T follicular helper cell (primary cell): Measurements from ENCODE around the gene C1QTNF5.

ENCODE experiments used
- DNase-seq: peaks from one replicate; pipeline ENCODE4 v3.0.0-alpha.2; 2020; ENCODE audit warnings: low read depth

The C1QTNF5 gene

GRCh38 chr11:119317592-119318239, 23.0 kb downstream of the C1QTNF5 start:
- DNase-seq: no peak

DNA sequence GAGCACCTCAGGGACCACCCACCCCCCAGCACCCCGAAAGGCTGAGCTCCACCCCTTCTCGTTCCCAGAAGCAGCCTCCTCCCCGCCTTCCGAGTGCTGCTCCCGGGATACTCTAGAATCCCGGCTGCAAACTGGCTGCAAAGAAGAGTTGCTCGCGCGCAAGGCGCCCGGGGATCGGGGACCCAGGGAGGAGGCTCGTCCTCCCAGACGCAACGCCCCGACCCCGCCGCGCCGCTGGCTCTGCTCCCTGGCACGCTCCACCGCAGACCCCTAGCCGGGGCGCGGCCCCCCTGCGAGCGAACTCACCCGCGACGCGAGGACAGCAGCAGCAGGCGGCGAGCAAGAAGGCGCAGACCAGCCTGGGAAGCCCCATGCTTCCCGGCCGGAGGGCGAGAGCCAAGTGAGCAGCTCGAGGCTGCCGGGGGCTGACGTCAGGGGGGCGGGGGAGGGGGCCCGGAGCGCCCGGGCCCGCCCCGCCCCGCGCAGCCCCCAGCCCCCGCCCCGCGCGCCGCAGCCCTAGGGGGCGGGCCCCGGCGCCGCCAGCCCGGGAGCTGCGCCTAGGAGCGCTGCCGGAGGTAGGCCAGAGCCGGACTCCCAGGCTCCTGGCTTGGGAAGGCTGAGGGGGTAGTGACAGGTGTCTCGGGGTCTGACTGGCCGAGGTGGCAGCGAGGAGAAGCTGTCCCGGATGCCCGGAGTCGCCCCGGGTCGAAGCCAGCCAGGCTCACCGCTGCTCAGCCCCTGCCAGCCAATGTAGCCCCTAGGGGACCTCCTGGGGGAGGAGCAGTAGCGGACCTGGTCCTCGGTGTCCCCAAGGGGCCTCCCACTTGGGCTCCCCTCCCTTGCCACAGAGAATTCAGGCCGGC, 23.7 kb downstream of the C1QTNF5 start, which contains the start of gene MCAM:
TSS of gene MCAM (minus strand) at position 402 of the 863 bp plus-strand sequence. CDS start at position 373, 29 bp downstream.
- no peak for DNase-seq

DNA sequence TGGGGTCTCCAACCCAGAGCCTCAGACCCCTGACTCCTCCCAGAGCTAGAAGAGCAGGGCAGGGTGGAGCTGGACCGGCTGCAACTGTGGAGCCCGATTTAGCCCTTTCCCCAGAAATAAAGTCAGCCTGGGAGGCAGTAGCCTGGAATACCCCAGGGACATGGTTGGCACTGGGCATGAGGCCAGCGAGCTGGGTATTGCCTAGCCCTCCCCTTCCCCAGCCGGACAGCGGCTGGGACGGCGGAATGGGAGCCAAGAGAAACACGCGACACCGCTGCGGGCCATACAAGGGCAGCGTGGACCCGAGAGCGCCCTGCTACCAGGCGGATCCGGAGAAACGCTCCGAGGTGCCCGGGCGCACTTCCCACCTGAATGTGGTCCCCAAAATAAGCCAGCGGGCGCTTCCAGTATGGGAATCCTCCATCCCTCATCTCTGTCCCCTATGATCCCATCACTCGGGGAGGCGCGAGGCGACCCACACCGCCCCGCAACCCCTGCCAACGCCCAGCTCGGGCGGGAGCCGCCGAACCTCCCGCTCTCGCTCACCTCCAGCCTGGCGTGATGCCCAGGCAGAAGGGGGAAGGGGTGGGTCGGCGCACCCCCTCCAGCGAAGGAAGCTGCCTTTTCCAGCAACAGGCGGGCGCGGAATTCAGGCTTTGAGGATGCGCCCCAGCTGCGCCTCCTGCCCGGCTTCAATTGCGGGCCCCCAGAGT, 24.5 kb downstream of the C1QTNF5 start:
- no peak for DNase-seq

DNA sequence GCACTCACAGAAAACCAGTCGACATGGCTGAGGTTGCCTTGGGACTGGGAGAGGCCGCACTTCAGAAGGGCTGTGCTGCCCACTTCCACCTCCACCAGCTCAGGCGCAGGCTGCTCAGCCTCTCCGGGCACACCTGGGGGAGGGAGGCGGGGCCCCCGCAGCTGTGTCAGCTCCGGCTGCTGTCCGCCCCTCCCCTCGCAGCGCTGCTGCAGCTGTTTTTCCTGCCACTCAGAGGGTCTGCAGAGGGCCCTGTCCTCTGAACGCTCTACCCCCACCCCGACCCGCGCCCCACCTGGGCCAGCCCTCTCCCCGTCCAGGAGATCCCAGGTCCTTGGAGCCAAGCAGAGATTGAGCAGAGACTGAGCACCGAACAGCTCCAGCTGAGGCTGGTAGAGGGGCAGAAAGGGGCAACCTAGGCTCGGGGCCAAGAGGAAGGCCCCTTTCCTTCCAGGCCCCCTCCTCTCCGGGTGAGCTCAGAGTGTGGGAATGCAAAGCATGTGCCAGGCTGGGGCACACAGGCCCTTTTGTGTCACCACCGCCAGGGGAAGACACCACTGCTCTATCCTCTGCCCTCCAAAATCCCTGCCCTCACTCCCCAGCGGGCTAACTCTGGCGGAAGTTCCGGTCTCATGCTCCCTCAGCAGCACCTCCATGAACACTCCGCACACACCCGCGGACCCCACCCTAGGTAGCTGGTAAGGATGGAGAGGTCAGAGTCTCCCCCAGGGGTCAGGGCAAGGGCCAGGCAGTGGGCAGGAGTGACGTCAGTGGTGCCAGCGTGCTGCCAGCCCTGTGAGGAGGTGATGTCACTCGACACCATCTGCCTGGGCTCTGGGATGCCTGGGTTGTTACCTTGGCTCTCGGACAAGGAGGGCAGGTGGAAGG, 25.3 kb downstream of the C1QTNF5 start:
- no peak for DNase-seq

DNA sequence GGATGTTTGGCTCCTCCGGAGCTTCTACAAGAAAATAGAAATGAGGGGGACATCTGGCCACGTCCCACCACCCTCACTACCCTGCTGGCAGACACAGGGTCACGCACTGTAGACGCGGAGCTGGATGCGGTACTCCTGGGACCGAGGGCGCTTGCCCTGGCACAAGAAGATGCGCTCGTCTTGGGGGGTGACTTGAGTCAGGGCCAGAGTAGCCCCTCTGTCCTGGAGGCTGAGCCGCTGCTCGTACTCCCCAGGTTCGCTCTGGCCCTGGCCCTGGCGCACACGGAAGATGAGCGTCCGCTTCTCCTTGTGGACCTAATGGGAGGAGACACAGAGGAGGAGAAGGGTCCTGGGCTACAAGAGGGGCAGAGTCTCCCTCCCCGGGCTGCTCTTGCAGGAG, 26.0 kb downstream of the C1QTNF5 start:
- no peak for DNase-seq

DNA sequence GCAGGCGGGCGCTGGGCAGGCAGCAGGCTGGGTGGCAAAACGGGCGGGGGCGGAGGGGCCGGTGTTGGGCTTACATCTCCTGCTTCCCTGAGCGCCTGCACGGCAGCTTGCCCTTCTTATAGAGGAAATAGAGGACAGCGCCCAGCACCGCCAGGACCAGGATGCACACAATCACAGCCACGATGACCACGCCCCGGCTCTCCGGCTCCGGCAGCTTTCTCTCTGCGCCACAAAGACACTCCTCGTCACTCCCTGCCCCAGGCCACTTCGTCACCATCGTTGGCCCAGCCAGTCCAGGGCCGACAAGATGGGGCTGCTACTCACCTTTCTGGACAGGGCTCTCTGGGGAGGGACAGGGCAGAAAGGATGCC, 30.0 kb downstream of the C1QTNF5 start:
- DNase-seq: no peak

DNA sequence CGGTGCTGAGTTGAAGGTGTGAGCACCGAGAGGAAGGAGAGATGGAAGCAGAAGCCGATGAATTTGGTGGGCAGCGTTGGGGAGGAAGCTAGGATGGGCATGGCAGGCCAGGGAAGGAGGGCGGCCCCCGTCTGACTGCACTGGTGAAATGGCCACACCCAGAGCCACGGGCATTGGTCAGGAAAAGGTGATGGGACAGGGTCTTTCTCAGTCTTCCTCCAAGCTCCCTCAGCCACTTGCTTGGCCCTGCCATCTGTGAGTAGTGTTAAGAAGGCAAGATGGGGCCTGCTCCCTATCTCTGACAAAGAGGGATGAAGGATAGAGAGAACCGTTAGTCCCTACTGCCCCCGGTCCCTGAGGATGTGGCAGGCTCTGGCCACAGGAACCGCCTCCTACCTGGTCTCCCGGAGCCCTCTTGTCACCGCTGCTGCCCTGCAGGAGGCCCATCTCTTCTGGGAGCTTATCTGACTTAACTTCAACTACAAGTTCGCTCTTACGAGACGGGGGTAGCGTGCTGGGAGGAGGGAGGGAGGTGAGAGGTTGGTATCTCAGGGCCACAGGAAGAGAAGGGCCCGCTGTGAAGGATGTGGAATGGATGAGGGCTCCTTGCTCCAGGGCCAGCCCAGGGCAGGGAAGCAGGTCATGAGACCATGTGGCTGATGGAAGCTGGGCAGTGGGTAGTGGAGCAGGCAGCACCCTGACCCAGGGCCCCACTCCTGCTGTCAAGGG, 30.6 kb downstream of the C1QTNF5 start:
- DNase-seq: no peak

DNA sequence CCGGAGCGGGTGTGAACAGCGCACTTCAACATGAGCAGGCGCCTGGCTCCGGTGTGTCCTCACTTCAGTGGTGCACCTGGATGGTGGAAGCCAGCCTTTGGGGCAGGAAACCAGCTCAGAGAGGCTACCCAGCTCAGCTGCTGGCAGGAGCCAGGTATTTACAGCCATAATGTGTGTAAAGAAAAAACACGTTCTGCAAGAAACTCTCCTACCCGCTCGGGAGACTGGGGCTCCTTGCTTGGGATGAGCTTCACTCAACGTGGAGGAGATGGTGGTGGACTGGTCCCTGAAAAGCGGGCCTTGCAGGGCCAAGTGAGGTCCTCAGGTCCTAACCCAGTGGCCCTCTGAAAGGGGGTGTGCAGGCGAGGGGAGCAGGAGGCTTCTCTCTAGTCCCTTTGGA, 31.3 kb downstream of the C1QTNF5 start:
- no peak for DNase-seq

DNA sequence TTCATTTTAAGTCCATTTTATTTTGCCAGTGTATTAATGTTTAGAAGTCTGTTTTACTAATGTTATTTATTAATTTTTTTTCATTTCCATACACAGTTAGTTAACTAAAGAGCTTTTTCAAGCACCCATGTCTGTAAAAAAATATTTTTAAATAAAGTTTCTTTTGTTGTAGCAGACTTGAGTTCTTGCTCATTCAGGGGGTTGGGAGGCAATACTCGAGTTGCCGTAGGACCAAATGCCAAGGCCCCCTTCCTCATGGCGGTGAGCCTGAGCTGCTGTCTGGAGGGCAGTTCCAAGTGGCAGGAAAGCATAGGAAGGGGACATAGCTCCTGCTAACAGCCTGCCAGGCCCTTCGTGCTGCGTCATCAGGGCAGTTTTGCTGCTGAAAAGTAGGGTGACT, 32.7 kb downstream of the C1QTNF5 start:
- DNase-seq: no peak

- DNase-seq: no peak
Measured at GRCh38 chr11:119307219-119307618, 33.5 kb downstream of the C1QTNF5 start.

DNA sequence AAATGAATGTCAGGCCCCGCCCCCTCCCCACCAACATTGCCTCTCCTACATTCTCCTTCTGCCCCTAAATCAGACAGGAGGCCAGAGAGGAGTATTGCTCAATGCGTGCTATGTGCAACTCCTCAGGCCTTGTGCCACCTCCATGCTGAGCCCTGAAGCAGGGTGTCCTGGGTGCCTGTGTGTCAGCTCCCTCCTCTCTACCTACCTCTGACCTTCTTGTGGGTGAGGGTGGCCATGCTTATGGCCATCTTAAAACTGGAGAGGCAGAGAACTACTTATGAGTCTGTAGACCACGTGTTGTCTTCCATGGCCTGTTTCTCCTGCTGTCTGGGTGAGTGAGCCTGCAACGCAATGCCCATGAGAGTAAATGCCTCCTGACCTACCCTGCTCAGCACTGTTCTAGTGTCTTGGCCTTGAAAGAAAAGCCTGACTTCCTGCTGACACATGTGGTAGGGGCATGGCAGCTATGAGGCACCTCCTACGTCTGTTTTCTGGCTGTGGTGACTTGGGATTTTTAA, 34.3 kb downstream of the C1QTNF5 start:
- peak; percentile 18 for DNase-seq

- DNase-seq: no peak
Measured at GRCh38 chr11:119305556-119306372, 34.9 kb downstream of the C1QTNF5 start.

DNA sequence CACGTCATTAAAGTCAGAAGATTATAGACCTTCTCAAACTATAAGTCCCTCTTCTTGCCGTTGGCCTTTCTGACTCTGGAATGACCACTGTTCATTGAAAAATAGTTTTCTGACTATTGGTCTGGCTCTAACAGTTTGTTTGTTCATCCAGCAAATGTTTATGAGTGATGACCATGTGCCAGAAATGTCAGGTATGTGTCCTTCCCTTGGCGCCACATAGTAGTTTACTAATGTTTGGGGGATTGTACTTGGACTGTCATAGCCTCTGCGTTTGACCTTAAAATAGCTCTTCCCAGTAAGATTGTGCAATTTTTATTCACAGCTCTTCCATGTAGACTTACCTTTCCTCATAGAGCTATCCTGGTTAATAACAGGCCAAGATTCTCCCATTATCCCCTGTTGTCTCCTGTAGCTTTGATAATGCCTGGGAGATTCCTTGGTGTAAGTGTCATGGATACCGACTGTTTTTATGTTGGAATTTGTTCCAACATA, 37.4 kb downstream of the C1QTNF5 start:
- DNase-seq: no peak

DNA sequence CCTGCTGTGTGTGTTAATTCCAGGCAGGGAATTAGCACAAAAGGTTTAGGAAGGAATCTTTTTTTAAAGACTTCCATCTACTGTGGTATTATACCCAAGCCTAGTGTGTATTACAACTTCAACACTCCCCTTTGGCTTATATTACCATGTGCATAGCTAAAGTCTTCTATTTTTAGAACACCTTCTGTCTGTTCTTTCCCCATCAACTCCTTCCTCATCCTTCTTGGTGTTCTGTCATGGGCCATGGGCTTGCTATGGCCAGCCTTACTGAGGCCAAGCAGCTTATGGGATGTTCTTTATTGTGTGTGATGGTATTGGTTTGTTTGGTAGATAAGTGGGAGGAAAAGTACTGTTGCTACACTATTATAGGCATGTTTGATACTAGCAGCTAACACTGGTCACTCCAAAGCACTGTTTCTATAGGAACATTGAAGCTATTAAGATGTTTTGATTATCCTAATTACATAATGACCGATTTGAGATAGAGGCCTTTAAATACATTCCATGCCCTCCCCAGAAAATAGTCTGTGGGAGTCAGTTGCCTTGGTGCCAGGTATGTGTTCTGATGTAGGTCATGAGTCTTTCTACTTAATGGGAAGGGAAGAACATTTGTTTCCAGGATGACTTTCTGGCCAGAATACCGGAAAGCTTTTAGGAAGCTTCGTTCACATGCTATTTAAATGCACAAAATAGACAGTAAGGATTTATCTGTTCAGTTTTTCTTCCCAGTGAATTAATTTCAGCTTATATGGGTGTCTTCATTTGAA, 40.3 kb downstream of the C1QTNF5 start:
- no peak for DNase-seq

- DNase-seq: no peak
Measured at GRCh38 chr11:119299416-119299815, 41.3 kb downstream of the C1QTNF5 start.

DNA sequence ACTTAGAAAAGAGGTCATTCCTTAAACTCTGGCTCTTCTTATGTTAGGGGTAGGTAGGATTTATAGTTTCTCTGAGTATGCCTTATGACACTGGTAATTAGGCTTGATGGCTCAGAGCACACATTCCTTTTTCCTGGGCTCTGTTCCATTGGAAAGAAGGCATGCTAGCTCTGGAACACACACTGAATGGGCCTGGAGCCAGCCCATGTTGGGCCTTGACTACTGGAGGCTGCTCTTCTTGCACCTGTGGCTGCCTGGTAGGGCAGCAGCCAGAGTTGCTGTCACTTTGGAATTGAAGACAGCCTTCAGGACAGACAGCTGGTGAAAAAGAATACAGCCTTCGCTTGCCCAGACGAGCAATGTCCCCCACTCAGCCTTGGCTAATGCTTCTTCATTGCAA, 42.0 kb downstream of the C1QTNF5 start:
- DNase-seq: no peak

DNA sequence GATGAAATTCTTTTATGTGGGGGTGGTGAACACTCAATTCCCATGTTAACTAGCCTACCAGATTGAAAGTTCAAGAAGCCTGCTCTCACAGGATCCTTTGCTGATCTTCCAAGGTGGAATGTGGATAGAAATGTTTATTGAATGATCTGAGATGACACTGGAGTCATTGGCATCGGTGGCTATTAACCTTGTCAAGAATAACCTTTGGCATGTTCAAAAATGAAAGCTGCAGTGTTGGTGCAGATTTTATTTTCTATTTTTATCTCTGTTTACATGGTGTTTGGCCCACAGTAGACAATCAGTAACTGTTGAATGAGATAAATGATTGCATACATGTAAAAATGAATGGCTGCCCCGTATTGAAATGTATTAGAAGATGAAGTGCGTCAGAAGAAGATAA, 42.7 kb downstream of the C1QTNF5 start:
- no peak for DNase-seq

DNA sequence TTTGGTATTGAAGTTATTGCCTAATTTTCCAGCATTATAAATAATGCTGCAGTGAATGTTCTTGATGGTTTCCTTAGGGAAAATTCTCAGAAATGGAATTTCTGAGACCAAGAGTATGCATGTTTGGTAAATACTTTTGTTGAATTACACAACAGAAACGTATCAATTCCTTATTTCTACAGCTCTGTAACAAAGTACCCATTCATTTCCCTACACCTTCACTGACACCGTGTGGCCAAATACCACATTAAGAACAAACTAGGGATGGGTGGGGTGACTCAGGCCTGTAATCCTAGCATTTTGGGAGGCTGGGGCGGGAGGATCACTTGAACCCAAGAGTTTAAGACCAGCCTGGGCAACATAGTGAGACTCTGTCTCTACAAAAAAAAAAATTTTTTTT, 45.5 kb downstream of the C1QTNF5 start:
- DNase-seq: no peak

GRCh38 chr11:119293461-119293860, 47.2 kb downstream of the C1QTNF5 start:
- no peak for DNase-seq
